RWPE1 (cell line): Measurements from ENCODE around the gene MCOLN3.
A peak's percentile ranks its signal among the peaks of the same experiment; 100 is the strongest.

Experiments
- CTCF ChIA-PET: fragments of 350-600 bp; sonication (Branson Sonifier 250); formaldehyde crosslinking; extraction: SDS; loops from one replicate; lab custom pipeline; 2021; lab: Yijun Ruan, JAX
- POLR2A ChIA-PET: fragments of 400-600 bp; formaldehyde crosslinking; extraction: SDS; loops from one replicate; lab custom pipeline; 2020; ENCODE audit warnings: antibody characterized with exemption; ENCODE audit not compliant: low non-redundant PET; lab: Yijun Ruan, JAX
- DNase-seq: peaks from one replicate; pipeline ENCODE4 v3.0.0; 2012; ENCODE audit warnings: low spot score
- H3K27ac ChIP-seq: fragments of 450-650 bp; 2 replicates; pipeline ENCODE4 v1.5.1; 2017
- CTCF ChIP-seq: fragments of 450-650 bp; conservative IDR thresholded peaks from 2 replicates; pipeline ENCODE4 v1.5.1; 2017; ENCODE audit warnings: low read depth, mild to moderate bottlenecking

The MCOLN3 gene

GRCh38 chr1:85048296-85049064 lies at the start of gene MCOLN3:
TSS of gene MCOLN3 (minus strand) at chr1:85048500. CDS start at chr1:85045360, 3,140 bp downstream.
- TF ChIP-seq CTCF = no peak
- CTCF ChIA-PET = interaction anchor here (0.5 to 1.1 kb wide), 4 partner anchors 12 to 193 kb away, joined by 3 to 5 read pairs (median 4); no protein-coding TSS in a partner anchor
- DNase-seq = peak; percentile 34
- POLR2A ChIA-PET = interaction anchor here (0.6 kb wide), 2 partner anchors 8 to 211 kb away, joined by 3 to 6 read pairs; no protein-coding TSS in a partner anchor
- no peak within 1 kb of the TSS for H3K27ac ChIP-seq

GRCh38 chr1:85093644-85094043 lies 45.3 kb upstream of the MCOLN3 start:
- TF ChIP-seq CTCF = no peak
- H3K27ac ChIP-seq = no peak overlapping the region
- no peak for DNase-seq
- ChIA-PET POLR2A (interaction anchor here (0.5 kb wide), 1 partner anchor 232 kb away, joined by 3 read pairs; no protein-coding TSS in a partner anchor), CTCF (interaction anchor here (1.0 kb wide), 1 partner anchor 16 kb away, joined by 3 read pairs; no protein-coding TSS in a partner anchor)

- no peak for DNase-seq
- ChIA-PET CTCF (no interaction called here), POLR2A (no interaction called here)
- TF ChIP-seq CTCF = no peak
- no peak overlapping the region for H3K27ac ChIP-seq
Measured at GRCh38 chr1:85091671-85092280, 43.5 kb upstream of the MCOLN3 start.

GRCh38 chr1:85090225-85090624 lies 41.9 kb upstream of the MCOLN3 start:
- no peak for TF ChIP-seq CTCF
- ChIA-PET POLR2A (no interaction called here), CTCF (no interaction called here)
- DNase-seq = no peak
- H3K27ac ChIP-seq = no peak overlapping the region

- TF ChIP-seq CTCF = no peak
- POLR2A ChIA-PET = no interaction called here
Measured at GRCh38 chr1:85089203-85089602, 40.9 kb upstream of the MCOLN3 start.

GRCh38 chr1:85088408-85088784 lies 40.1 kb upstream of the MCOLN3 start:
- POLR2A ChIA-PET = no interaction called here
- CTCF ChIA-PET = no interaction called here
- no peak for TF ChIP-seq CTCF
- DNase-seq = no peak
- H3K27ac ChIP-seq = no peak overlapping the region

More at GRCh38 chr1:85089203-85089602, 40.9 kb upstream of the MCOLN3 start:
- CTCF ChIA-PET = no interaction called here
- no peak for DNase-seq
- H3K27ac ChIP-seq = no peak overlapping the region
